ENCODE measurements around the gene TXNRD2. TPM values are rescaled to one million over a fixed set of nuclear protein-coding genes. Genes with fewer than 3 reads are reported as not detected.
A peak's percentile ranks its signal among the peaks of the same experiment; 100 is the strongest.

Gene TXNRD2
- total RNA-seq, 2 donors from 2014 or later: 4.6 to 33.0 TPM

DNA sequence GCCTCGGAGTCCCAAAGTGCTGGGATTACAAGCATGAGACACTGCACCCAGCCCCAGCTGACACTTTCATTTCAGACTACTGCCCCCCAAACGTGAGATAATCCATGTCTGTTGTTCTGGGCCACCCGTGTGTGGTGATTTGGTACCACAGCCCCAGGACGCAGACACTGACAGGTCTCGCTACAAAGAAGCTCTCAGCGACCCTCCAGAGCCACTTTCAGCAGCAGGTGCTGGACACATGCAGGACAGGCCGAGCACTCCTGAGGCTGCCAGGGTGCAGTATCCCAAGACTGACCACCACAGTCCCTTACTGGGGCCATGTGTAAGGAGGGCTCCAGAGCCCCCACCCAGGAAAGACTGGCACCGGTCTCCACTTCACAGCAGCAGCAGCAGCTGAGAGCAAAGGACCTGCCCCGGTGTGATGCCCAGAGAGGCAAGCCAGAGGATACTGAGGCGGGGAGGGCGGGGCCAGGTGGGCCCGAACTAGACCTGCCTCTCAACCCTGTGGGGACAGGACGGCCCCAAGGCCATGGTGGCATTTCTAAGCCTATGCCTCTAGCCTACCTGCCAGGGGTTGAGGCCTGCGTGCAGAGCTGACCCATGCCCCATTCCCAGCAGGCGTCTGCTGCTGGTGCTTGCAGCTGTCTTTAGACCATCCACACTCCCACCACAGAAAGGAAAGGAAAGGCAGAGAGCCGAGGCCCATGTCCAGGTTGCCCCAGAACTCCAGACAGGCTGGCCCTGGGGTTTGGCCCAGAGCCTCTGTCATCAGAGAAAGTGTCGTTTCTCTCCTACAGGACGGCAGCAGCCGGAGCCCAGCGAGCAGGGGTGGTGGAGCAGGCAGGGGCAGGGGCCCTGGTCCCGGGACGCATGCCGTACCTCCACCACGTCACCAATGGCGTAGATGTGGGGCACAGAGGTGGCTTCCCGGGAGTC, 58.9 kb downstream of the TXNRD2 start:
- DNase-seq (ENCODE audit: low spot score in 2 of 2) (peak in 1 of 2 donors; percentile 47), ATAC-seq (no peak)
- Mint-ChIP-seq H3K27ac (no peak overlapping the region), H3K36me3 (peaks cover 0 to 5% of the 10 kb centered on the region in 2 donors), H3K9me3 (no peaks in the 10 kb centered on the region)

DNA sequence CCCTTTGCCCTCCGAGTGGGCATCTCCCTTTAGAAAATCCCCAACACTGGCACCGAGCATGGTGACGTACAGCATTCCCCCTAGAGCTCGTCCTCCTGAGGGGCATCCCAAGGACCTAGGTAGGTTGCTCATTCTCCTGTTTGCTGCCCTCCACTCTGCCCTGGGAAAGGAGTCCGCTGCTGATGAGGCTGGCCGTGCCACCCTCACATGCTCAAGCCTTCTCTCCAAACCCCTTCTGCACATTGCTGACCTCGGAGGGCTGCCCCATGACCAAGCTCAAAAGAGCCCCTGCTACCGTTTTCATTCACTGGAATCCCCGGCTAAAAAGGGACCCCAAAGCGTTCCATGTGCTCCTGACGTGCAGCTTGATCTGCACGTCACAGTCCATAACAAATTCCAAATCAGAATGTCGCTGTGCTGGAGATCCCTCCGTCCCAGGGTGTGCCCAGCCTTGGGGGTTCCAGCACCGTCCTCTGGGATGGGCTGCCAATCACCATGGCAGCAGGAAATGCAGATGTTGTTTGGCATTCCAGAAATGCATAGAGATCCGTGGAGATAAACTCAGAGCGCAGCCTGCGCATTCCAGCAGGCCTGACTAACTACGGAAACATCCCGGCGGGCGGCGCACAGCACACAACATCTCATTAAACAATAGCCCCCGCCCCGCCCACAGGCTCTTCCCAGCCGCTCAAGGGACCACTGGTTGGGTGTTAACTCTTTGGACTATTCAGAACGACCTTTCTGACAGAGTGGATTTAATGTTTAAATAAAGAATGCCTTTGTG, 60.6 kb downstream of the TXNRD2 start:
- Mint-ChIP-seq H3K27ac (no peak overlapping the region), H3K36me3 (no peaks in the 10 kb centered on the region), H3K9me3 (no peaks in the 10 kb centered on the region)
- ATAC-seq (no peak), DNase-seq (ENCODE audit: low spot score in 2 of 2) (no peak)

DNA sequence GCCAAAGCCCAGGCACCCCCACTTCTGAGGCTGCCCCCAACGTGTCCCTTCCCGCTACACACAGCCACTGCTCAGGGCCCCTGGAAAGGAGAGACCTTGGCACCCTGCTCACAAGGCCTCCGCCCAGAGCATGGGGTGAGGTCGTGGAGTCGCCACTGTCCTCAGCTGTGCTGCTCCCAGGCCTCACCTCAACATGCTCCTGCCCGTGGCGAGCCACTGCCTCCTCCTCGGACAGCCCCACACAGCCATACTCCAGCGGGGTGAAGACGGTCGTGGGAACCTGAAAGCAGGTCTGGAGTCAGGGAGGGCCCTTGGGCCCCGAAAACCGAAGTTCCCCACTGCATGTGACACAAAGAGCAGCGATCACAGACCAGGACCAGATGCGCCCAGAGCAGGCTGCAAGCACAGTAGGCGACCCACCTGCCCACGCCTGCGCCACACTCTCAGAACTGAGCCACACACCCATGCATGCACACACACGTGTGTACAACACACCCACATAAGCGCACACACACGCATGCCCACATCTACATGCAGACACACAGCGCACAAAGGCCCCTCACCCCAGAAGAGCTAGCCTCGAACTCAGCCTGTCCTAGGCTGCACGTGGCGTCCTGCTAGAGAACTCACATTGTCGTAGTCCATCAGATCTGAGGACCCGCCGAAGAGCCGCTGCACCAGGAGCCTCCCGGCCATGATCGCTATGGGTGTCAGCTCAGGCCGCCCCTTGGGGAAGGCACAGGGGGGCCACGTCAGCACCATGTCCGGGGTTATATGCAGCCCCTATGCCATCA, 61.4 kb downstream of the TXNRD2 start:
- no peaks in the 10 kb centered on the region for H3K36me3 Mint-ChIP-seq
- no peak overlapping the region for H3K27ac Mint-ChIP-seq
- ATAC-seq: no peak
- no peak for DNase-seq (ENCODE audit: low spot score in 2 of 2)
- H3K9me3 Mint-ChIP-seq: no peaks in the 10 kb centered on the region

DNA sequence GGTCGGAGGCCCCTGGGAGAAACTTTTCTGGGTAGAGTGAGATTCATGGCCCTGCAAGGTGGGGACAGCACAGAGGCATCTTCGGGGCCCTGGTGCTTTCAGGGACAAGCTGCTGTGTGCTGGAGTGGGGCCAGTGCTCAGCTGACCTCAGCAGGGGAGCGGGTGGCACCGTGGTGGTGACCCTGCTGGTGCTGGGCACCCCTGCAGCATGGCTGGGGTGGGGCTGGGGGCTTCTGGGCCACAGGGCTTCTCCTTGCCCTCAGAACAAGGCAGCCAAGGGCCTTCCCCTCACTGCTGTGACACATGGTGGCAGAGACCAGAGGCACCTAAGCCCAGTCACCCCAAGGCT, 62.0 kb downstream of the TXNRD2 start:
- ATAC-seq: no peak
- H3K9me3 Mint-ChIP-seq: no peaks in the 10 kb centered on the region

DNA sequence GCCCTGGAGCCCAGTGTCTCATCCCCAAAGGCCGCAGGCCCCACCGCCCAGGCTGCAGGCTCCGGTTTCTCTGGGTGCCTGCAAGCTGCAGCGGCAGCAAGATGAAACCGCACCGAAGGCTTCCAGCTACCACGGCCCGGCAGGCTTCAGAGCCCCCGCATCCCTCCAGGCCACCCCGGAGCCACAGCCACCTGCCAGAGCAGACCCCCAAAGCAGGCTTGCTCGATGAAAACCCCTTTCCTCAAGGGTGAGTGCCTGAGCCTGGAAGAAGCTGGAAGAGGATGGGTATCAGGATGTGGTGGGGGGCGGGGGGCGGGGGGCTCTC, 62.4 kb downstream of the TXNRD2 start:
- no peak overlapping the region for H3K27ac Mint-ChIP-seq
- H3K9me3 Mint-ChIP-seq: no peaks in the 10 kb centered on the region
- no peak for DNase-seq (ENCODE audit: low spot score in 2 of 2)
- ATAC-seq: no peak
- no peaks in the 10 kb centered on the region for H3K36me3 Mint-ChIP-seq

More for the DNA sequence above, 62.0 kb downstream of the TXNRD2 start:
- H3K27ac Mint-ChIP-seq: no peak overlapping the region
- no peaks in the 10 kb centered on the region for H3K36me3 Mint-ChIP-seq
- DNase-seq (ENCODE audit: low spot score in 2 of 2): peak in 1 of 2 donors; percentile 45

DNA sequence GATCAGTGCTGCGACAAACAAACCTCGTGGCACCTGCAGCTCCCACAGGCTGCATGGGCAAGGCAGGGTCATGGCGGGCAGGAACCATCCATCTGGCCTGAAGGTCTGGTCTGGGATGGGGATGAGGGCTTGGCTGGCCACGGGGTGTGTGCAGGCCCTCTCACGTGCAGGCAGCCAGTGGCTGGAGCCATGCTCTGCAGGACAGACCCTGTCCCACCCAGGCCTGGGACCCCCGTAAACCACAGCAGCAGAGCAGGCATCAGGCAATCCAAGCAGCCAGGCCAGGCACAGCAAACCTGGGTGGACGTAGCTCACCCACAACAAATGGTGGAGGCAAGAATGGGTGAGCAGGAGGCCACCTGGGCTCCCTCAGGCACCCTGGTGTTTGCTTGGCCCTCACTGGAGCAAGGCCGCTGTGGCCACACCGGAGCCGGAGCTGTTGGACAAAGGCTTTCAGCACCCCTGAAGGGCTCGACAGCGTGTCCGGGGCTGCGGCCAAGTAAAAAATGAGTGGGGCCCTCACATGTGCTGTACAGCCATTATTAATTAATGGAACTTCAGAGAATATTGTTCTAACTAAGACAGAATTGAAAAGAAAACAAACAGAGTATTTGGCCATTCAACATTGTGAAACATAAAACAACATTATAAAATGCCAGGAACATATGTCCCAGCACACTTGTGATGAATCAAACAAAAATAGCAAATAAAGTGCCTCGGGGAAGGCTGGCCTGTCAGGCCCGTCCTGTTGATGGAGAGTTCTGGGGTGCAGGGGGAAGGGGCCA, 63.0 kb downstream of the TXNRD2 start:
- no peaks in the 10 kb centered on the region for H3K36me3 Mint-ChIP-seq
- H3K27ac Mint-ChIP-seq: peak overlapping the region in 1 of 2 donors; percentile 72
- no peaks in the 10 kb centered on the region for H3K9me3 Mint-ChIP-seq
- DNase-seq (ENCODE audit: low spot score in 2 of 2) (no peak), ATAC-seq (no peak)

DNA sequence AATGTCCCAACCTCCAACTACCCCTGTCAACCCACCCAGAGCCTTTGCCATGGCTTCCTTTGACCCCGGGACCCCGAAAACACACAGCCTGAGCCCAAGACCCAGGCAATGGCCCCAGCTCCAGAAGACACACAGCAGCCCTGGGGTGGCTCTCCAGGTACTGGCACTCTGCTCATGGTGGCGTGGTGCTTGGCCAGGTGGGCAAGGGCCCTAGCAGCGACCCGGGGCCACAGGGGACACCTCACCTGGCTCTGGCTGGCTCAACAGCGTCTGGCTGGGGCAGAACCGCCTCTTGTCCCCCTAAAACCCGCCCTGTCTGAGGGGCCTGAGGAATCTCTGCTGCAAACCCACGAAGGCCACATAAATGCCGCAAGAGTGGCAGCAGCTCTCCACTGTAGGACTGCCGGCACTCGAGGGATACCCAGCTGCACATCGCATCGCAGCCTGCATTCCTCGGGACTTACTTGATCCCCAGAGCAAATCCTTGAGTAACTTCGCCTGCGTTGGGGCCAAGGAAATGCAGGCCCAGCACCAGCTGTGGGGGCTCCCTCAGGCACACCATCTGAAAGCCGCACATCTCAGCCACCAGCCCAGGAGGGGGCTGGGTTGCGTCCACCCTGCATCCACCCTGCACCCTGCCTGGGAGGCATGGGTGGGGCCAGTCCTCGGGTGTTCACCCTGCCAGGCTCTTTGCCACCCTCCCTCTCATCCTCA, 63.8 kb downstream of the TXNRD2 start:
- no peak for DNase-seq (ENCODE audit: low spot score in 2 of 2)
- Mint-ChIP-seq H3K9me3 (no peaks in the 10 kb centered on the region), H3K27ac (peak overlapping the region in 1 of 2 donors; percentile 49), H3K36me3 (no peaks in the 10 kb centered on the region)
- ATAC-seq: no peak

DNA sequence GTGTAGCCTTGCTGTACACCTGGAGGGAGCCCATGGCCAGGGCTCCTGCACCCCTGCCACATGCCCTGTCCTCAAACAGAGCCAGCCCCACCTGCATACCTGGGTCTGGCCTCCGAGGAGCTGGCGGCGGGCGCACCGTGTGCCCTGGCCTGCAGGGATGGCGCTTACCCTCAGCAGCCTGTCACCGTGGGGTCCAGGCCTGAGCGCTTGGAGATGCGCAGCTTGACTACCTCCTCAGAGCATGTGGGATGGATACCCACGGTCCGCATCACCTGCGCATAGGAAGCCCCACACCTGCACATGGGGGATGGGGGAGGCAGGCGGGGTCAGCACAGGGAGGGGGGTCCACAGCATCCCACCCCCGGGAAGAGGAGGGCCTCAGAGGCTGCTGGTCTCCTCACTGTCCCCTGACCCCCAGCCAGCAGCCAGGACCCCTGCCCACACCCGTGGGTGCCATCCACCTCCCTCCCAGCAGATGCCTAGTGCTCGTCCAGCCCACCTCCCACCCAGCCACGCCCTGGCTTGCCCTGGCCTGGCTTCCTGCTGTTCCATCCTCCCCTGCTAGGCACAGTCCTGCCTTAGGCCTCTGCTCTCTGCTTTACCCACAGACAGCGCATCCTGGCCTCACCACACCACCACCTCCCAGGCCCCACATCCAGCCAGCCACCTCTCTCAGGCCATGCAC, 64.5 kb downstream of the TXNRD2 start:
- Mint-ChIP-seq H3K27ac (peak overlapping the region in 1 of 2 donors; percentile 49), H3K9me3 (no peaks in the 10 kb centered on the region), H3K36me3 (no peaks in the 10 kb centered on the region)
- DNase-seq (ENCODE audit: low spot score in 2 of 2): peak in 1 of 2 donors; percentile 44
- ATAC-seq: no peak

DNA sequence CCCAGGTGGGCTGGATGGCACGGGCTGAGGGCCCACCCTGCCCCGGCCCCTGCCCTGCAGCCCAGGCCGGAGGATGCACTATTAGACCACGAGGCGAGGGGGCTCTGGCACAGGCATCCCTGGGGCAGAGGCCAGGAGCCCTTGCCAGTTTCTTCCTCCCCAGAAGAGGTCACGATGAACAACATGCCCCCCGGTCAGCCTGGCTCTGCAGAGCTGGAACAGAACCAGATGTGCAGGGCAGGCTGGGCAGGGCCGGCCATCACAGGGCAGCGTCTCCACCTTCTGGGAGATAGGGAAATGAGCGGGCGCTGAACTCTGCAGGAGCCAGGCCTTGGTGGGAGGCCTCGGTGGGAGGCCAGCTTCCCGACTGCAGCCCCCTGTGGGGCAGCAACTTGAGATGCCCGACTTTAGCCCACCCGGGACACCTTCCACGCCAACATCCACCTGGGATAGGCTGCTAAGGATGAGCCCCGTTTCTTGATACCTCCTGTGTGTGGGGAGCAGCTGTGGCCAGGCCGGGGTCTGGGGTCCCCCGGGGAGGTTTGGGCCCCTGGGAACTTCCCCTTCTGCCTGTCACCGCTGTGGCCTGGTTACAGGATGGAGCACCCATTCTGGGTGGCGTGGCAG, 65.2 kb downstream of the TXNRD2 start:
- DNase-seq (ENCODE audit: low spot score in 2 of 2) (peak in 1 of 2 donors; percentile 47), ATAC-seq (no peak)

DNA sequence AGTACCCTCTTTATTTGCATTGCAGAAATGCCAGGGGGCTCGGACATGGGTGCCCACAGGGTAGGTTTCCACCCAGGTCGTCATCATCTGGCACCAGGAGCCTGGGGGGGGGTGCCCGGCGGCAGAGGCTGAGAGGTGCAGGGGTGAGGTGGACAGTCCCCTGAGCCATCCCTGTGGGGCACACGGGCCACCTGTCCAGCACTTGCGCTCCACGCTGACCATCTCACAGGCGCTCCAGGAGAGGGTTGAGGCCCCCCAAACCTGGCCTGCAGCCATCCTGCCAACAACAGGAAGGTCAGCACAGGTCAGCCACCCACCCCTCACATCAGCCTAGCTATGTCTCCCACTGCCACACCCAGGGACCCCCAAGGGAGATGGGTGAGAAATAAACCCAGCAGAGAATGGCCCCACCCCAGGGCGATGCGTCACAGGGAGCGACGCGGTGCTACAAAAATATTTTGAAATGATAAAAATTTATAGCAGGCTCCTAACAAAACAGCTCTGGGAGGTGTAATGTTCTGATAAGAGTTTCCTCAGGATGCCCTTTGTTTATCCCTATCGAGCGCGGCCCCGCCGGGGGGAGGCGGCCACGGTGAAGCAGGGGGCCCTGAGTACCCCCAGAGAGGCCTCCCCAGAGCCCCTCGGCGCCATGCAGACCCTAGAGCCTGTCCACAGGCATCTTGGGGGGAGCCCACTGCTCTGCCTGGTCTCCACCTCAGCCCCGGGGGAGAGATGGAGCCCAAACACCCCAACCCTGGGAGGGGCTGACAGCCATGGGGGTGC, 65.9 kb downstream of the TXNRD2 start:
- H3K36me3 Mint-ChIP-seq: no peaks in the 10 kb centered on the region
- no peaks in the 10 kb centered on the region for H3K9me3 Mint-ChIP-seq
- H3K27ac Mint-ChIP-seq: peak overlapping the region in 1 of 2 donors; percentile 80
- no peak for ATAC-seq
- peak in 1 of 2 donors; percentile 49 for DNase-seq (ENCODE audit: low spot score in 2 of 2)

More for the DNA sequence above, 65.2 kb downstream of the TXNRD2 start:
- no peaks in the 10 kb centered on the region for H3K9me3 Mint-ChIP-seq
- no peak overlapping the region for H3K27ac Mint-ChIP-seq
- H3K36me3 Mint-ChIP-seq: no peaks in the 10 kb centered on the region

DNA sequence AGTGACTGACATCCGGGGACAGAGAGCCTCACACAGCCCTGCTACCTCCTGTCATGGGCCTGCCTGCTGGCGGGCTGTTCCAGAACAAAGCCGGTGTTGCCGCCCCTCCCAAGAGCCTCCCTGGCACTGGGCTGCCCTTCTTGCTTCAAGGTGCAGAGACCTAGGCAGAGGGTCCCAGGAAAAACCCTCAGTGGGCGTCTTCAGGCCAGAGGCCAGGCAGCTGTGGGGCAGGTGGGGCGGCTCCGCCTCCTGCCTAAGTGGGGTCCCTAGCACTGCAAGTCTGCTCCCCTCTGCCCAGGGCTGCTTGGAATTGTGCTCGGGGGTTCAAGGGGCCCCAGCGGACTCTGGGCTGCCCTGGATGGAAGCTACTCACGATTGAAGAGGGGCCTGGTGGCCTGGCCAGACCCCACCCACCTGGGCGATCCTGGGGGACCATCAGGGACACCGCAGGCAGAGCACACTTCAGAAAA, 66.5 kb downstream of the TXNRD2 start:
- peak overlapping the region in 1 of 2 donors; percentile 80 for H3K27ac Mint-ChIP-seq
- H3K9me3 Mint-ChIP-seq: no peaks in the 10 kb centered on the region
- H3K36me3 Mint-ChIP-seq: no peaks in the 10 kb centered on the region
- ATAC-seq (peak in 1 of 2 donors; percentile 3), DNase-seq (ENCODE audit: low spot score in 2 of 2) (peak in 1 of 2 donors; percentile 53)

DNA sequence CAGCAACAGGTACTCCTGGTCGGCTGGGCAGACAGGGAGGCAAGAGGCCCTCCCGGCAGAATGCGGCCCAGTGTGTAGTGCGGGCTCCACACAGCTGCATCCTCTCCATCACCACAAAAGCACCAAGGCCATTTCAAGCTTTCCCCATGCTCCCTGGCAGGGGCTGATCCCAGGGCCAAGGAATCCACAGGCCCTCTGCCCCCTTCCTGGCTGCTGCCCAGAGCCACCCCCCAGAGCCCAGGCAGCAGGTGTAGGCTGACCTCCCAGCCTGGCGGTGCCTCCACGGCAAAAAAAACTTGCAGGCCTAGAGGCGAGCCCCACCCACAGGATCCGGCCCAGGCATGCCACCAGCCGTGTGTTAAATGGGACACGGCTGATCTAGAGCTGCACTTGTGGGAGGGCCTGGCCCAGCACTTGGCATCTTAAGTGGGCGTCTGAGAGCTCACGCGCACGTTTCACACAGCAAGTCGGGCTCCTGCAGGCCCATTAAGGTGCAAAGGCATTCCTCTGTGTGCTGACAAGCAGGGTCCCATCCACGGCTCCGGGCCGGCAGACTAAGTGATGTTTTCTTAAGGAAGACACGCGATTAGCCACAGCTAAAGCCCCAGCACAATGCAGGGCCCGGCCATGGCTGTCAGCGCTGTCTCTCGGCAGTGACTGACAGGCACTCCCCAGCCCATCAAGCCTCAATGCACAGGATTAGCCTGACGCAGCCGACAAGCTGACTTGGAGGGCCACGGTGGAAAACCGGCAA, 67.1 kb downstream of the TXNRD2 start:
- ATAC-seq (peak; percentile 64 to 85), DNase-seq (ENCODE audit: low spot score in 2 of 2) (peak in 1 of 2 donors; percentile 67)
- H3K27ac Mint-ChIP-seq: peak overlapping the region; percentile 74 to 80
- no peaks in the 10 kb centered on the region for H3K36me3 Mint-ChIP-seq
- no peaks in the 10 kb centered on the region for H3K9me3 Mint-ChIP-seq

DNA sequence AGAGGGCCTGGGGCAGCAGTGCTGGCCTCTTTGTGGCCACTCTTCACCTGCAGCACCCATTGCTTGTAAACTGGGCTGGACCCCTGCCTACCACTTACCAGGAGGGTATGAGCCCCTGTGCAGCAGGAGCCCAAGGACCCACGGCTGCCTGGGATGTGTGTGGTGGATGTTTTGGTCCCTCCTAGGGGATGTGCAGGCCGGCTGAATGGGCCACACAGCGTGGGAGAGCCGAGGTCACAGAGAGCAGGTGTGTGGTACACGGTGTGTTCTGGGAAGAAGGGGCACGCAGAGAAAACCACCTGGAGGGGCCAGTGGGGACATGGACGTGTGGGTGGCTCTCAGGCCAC, 67.7 kb downstream of the TXNRD2 start:
- peak in 1 of 2 donors; percentile 52 for DNase-seq (ENCODE audit: low spot score in 2 of 2)
- ATAC-seq: peak in 1 of 2 donors; percentile 10

More for the DNA sequence above, 67.7 kb downstream of the TXNRD2 start:
- H3K9me3 Mint-ChIP-seq: no peaks in the 10 kb centered on the region
- H3K27ac Mint-ChIP-seq: peak overlapping the region; percentile 74 to 80
- no peaks in the 10 kb centered on the region for H3K36me3 Mint-ChIP-seq
